Neural progenitor cell (in vitro differentiated cells): ENCODE measurements around the gene LDB2. TPM values are rescaled to one million over a fixed set of nuclear protein-coding genes. Genes with fewer than 3 reads are reported as not detected.

Experiments used
- DNase-seq: peaks from one replicate; pipeline ENCODE4 v3.0.0-alpha.2; 2016; ENCODE audit warnings: low spot score
- H2AFZ ChIP-seq: fragments of 200-600 bp; sonication (generic); replicated peaks from 2 replicates; pipeline ENCODE4 v1.6.1; 2016; ENCODE audit warnings: antibody characterized with exemption
- H3F3A ChIP-seq: fragments of 200-600 bp; sonication (generic); 2 replicates; pipeline ENCODE4 v1.6.1; 2016; ENCODE audit warnings: antibody characterized with exemption, low read depth
- H3K27ac ChIP-seq: fragments of 200-600 bp; sonication (generic); 2 replicates; pipeline ENCODE4 v1.5.1; 2016; ENCODE audit warnings: mild to moderate bottlenecking
- H3K27me3 ChIP-seq: fragments of 200-600 bp; sonication (generic); 2 replicates; pipeline ENCODE4 v1.6.1; 2016; ENCODE audit warnings: mild to moderate bottlenecking, moderate library complexity
- H3K36me3 ChIP-seq: fragments of 200-600 bp; sonication (generic); 2 replicates; pipeline ENCODE4 v1.5.1; 2016
- H3K4me1 ChIP-seq: fragments of 200-600 bp; sonication (generic); 2 replicates; pipeline ENCODE4 v1.6.1; 2016; ENCODE audit warnings: mixed run types
- H3K4me2 ChIP-seq: fragments of 200-600 bp; sonication (generic); 2 replicates; pipeline ENCODE4 v1.6.1; 2016
- H3K4me3 ChIP-seq: fragments of 200-600 bp; sonication (generic); 2 replicates; pipeline ENCODE4 v1.5.1; 2016
- H3K79me2 ChIP-seq: fragments of 200-600 bp; sonication (generic); 2 replicates; pipeline ENCODE4 v1.6.1; 2016; ENCODE audit warnings: low read depth
- H3K9ac ChIP-seq: fragments of 200-600 bp; sonication (generic); 2 replicates; pipeline ENCODE4 v1.6.1; 2016
- H3K9me3 ChIP-seq: fragments of 200-600 bp; sonication (generic); 2 replicates; pipeline ENCODE4 v1.5.1; 2016; ENCODE audit warnings: low read depth
- H4K20me1 ChIP-seq: fragments of 200-600 bp; sonication (generic); 2 replicates; pipeline ENCODE4 v1.6.1; 2016; ENCODE audit warnings: low read depth
- H3K27ac Mint-ChIP-seq: 3 replicates; pipeline ENCODE4 v1.8.0; 2021; ENCODE audit warnings: mixed read lengths
- H3K27me3 Mint-ChIP-seq: 2 replicates; pipeline ENCODE4 v1.8.0; 2022; ENCODE audit warnings: low read depth, mild to moderate bottlenecking, inconsistent platforms, moderate library complexity, mixed read lengths; ENCODE audit not compliant: insufficient read depth
- H3K36me3 Mint-ChIP-seq: 3 replicates; pipeline ENCODE4 v1.8.0; 2021; ENCODE audit warnings: mixed read lengths
- H3K4me1 Mint-ChIP-seq: 3 replicates; pipeline ENCODE4 v1.8.0; 2021; ENCODE audit warnings: mixed read lengths
- H3K4me3 Mint-ChIP-seq: 3 replicates; pipeline ENCODE4 v1.8.0; 2021; ENCODE audit warnings: mild to moderate bottlenecking, moderate library complexity, mixed read lengths
- H3K9me3 Mint-ChIP-seq: 3 replicates; pipeline ENCODE4 v1.8.0; 2020; ENCODE audit warnings: mixed read lengths
- CTCF ChIP-seq: fragments of 200-600 bp; sonication (generic); IDR thresholded peaks from 2 replicates; pipeline ENCODE4 v1.5.1; 2017; ENCODE audit warnings: antibody characterized with exemption, mild to moderate bottlenecking
- EZH2 ChIP-seq: fragments of 200-600 bp; sonication (generic); IDR thresholded peaks from 2 replicates; pipeline ENCODE4 v1.6.1; 2017; ENCODE audit warnings: antibody characterized with exemption, mild to moderate bottlenecking, moderate library complexity
- EZH2phosphoT487 ChIP-seq: fragments of 200-600 bp; sonication (generic); IDR thresholded peaks from 2 replicates; pipeline ENCODE4 v1.6.1; 2017; ENCODE audit warnings: antibody characterized with exemption
- total RNA-seq: library from RNA; depleted of rRNA; stranded (reverse); fragments of >200 nt; gene quantifications from 2 replicates; pipeline ENCODE4 v1.2.3, GENCODE V29; 2015; ENCODE audit warnings: low replicate concordance

LDB2 gene
- total RNA-seq, 1 donor from 2014 or later, result 24.3 TPM

GRCh38 chr4:16893141-16893651 is 5.2 kb downstream of the LDB2 start:
- peaks cover 4% of the 10 kb centered on the region for H3F3A ChIP-seq
- no peaks in the 10 kb centered on the region for H3K27me3 Mint-ChIP-seq
- H2AFZ ChIP-seq, result peak overlapping the region; percentile 70
- H3K9ac ChIP-seq, result no peak overlapping the region
- H3K36me3 ChIP-seq, result no peaks in the 10 kb centered on the region
- H3K4me1 Mint-ChIP-seq, result peaks cover 57% of the 10 kb centered on the region
- no peak for DNase-seq
- H3K4me2 ChIP-seq, result peak overlapping the region; percentile 60
- H3K27ac Mint-ChIP-seq, result peak overlapping the region; percentile 99
- no peaks in the 10 kb centered on the region for H3K9me3 ChIP-seq
- H3K9me3 Mint-ChIP-seq, result no peaks in the 10 kb centered on the region
- H4K20me1 ChIP-seq, result no peaks in the 10 kb centered on the region
- H3K4me1 ChIP-seq, result peaks cover 40% of the 10 kb centered on the region
- TF ChIP-seq EZH2, result no peak
- TF ChIP-seq EZH2phosphoT487, result no peak
- no peak for TF ChIP-seq CTCF
- H3K79me2 ChIP-seq, result peaks cover 22% of the 10 kb centered on the region
- no peak overlapping the region for H3K27ac ChIP-seq
- H3K27me3 ChIP-seq, result no peaks in the 10 kb centered on the region
- no peak overlapping the region for H3K4me3 ChIP-seq
- H3K36me3 Mint-ChIP-seq, result peaks cover 11% of the 10 kb centered on the region
- peak overlapping the region; percentile 81 for H3K4me3 Mint-ChIP-seq

GRCh38 chr4:16890651-16891050 is 7.8 kb downstream of the LDB2 start:
- Histone ChIP-seq H3K4me1 (peaks cover 21% of the 10 kb centered on the region), H3F3A (no peaks in the 10 kb centered on the region), H3K9me3 (no peaks in the 10 kb centered on the region), H2AFZ (no peak overlapping the region), H3K79me2 (peaks cover 22% of the 10 kb centered on the region), H4K20me1 (no peaks in the 10 kb centered on the region), H3K27ac (no peak overlapping the region), H3K9ac (no peak overlapping the region), H3K4me3 (no peak overlapping the region), H3K27me3 (no peaks in the 10 kb centered on the region), H3K4me2 (no peak overlapping the region), H3K36me3 (no peaks in the 10 kb centered on the region)
- H3K9me3 Mint-ChIP-seq, result peaks cover under 1% of the 10 kb centered on the region
- no peak for DNase-seq
- H3K4me1 Mint-ChIP-seq, result peaks cover 39% of the 10 kb centered on the region
- no peak overlapping the region for H3K4me3 Mint-ChIP-seq
- peak overlapping the region; percentile 15 for H3K27ac Mint-ChIP-seq
- H3K36me3 Mint-ChIP-seq, result peaks cover 12% of the 10 kb centered on the region
- H3K27me3 Mint-ChIP-seq, result peaks cover 2% of the 10 kb centered on the region
- no peak for TF ChIP-seq CTCF
- TF ChIP-seq EZH2phosphoT487, result no peak
- TF ChIP-seq EZH2, result no peak

GRCh38 chr4:16889945-16890344 is 8.5 kb downstream of the LDB2 start:
- no peaks in the 10 kb centered on the region for H3F3A ChIP-seq
- no peak overlapping the region for H3K27ac ChIP-seq
- TF ChIP-seq EZH2phosphoT487, result no peak
- TF ChIP-seq CTCF, result no peak
- TF ChIP-seq EZH2, result no peak
- H3K4me1 ChIP-seq, result peaks cover 20% of the 10 kb centered on the region
- no peaks in the 10 kb centered on the region for H4K20me1 ChIP-seq
- H3K9me3 ChIP-seq, result no peaks in the 10 kb centered on the region
- peaks cover 4% of the 10 kb centered on the region for H3K27me3 Mint-ChIP-seq
- H2AFZ ChIP-seq, result no peak overlapping the region
- no peak overlapping the region for H3K4me3 ChIP-seq
- H3K4me1 Mint-ChIP-seq, result peaks cover 33% of the 10 kb centered on the region
- H3K9me3 Mint-ChIP-seq, result peaks cover 3% of the 10 kb centered on the region
- H3K36me3 ChIP-seq, result no peaks in the 10 kb centered on the region
- no peak overlapping the region for H3K4me2 ChIP-seq
- peaks cover 14% of the 10 kb centered on the region for H3K36me3 Mint-ChIP-seq
- H3K79me2 ChIP-seq, result peaks cover 15% of the 10 kb centered on the region
- no peak overlapping the region for H3K27ac Mint-ChIP-seq
- H3K27me3 ChIP-seq, result no peaks in the 10 kb centered on the region
- no peak overlapping the region for H3K9ac ChIP-seq
- H3K4me3 Mint-ChIP-seq, result no peak overlapping the region
- no peak for DNase-seq
